Upper lobe of left lung (tissue), 4 donors: Measurements from ENCODE around the gene MIA2.

Experiments
- CTCF ChIP-seq, 6 experiments: fragments of 450-650 bp in 4 of 6; fragments of 200-600 bp in 2 of 6; sonication (generic) in 2 of 6; IDR thresholded peaks; one replicate each; pipeline ENCODE4 v1.5.1; 2016 to 2019; ENCODE audit warnings: antibody characterized with exemption in 6 of 6
- EP300 ChIP-seq, 4 donors: sonication (generic); formaldehyde crosslinking; IDR thresholded peaks; one replicate each; pipeline ENCODE4 v1.5.1; 2017; ENCODE audit warnings: antibody characterized with exemption in 4 of 4, control low read depth in 2 of 4
- POLR2A ChIP-seq, 4 donors: fragments of 450-650 bp; IDR thresholded peaks; one replicate each; pipeline ENCODE4 v1.5.1; 2016 to 2017; ENCODE audit warnings: antibody characterized with exemption in 4 of 4, mild to moderate bottlenecking in 2 of 4

- TF ChIP-seq CTCF (IDR thresholded peaks at IDR 0.05) = peak in 2 of 6 experiments; percentile 17 to 24
- no peak for TF ChIP-seq EP300 (IDR thresholded peaks at IDR 0.05)
- no peak for TF ChIP-seq POLR2A (IDR thresholded peaks at IDR 0.05)
Measured at GRCh38 chr14:39368261-39368959, 134.7 kb downstream of the MIA2 start.
